Activated T-cell treated with anti-CD3 and anti-CD28 coated beads for 1 hour (primary cell): ENCODE measurements around the gene TNFRSF1B.
A peak's percentile ranks its signal among the peaks of the same experiment; 100 is the strongest.

Source experiments
- DNase-seq: peaks from one replicate; pipeline ENCODE4 v3.0.0-alpha.2; 2020; ENCODE audit warnings: low read depth

Gene TNFRSF1B

GRCh38 chr1:12142141-12142823 lies 24.5 kb upstream of the TNFRSF1B start:
- DNase-seq = no peak

GRCh38 chr1:12142891-12143630 lies 23.7 kb upstream of the TNFRSF1B start:
- DNase-seq = no peak

- peak; percentile 20 for DNase-seq
Measured at GRCh38 chr1:12143631-12144155, 23.1 kb upstream of the TNFRSF1B start.

- DNase-seq = no peak
Measured at GRCh38 chr1:12144236-12144635, 22.6 kb upstream of the TNFRSF1B start.

GRCh38 chr1:12144969-12145368 lies 21.8 kb upstream of the TNFRSF1B start:
- no peak for DNase-seq

GRCh38 chr1:12145616-12146342 lies 21.0 kb upstream of the TNFRSF1B start:
- DNase-seq = no peak

- DNase-seq = no peak
Measured at GRCh38 chr1:12146343-12147112, 20.3 kb upstream of the TNFRSF1B start.

GRCh38 chr1:12147201-12147701 lies 19.5 kb upstream of the TNFRSF1B start:
- DNase-seq = no peak

- no peak for DNase-seq
Measured at GRCh38 chr1:12148160-12148957, 18.4 kb upstream of the TNFRSF1B start.

- DNase-seq = no peak
Measured at GRCh38 chr1:12148958-12149790, 17.6 kb upstream of the TNFRSF1B start.

GRCh38 chr1:12149791-12150175 lies 17.0 kb upstream of the TNFRSF1B start:
- no peak for DNase-seq

- no peak for DNase-seq
Measured at GRCh38 chr1:12150456-12151200, 16.2 kb upstream of the TNFRSF1B start.

GRCh38 chr1:12151465-12151864 lies 15.3 kb upstream of the TNFRSF1B start:
- DNase-seq = no peak

GRCh38 chr1:12152113-12152891 lies 14.5 kb upstream of the TNFRSF1B start:
- no peak for DNase-seq

- no peak for DNase-seq
Measured at GRCh38 chr1:12153181-12153785, 13.5 kb upstream of the TNFRSF1B start.

GRCh38 chr1:12155328-12155727 lies 11.5 kb upstream of the TNFRSF1B start:
- DNase-seq = no peak

GRCh38 chr1:12157366-12158231 lies 9.2 kb upstream of the TNFRSF1B start:
- no peak for DNase-seq
